Upper lobe of left lung (tissue), 6 donors: ENCODE results near the gene SLC35F3. TPM values are rescaled to one million over a fixed set of nuclear protein-coding genes. Genes with fewer than 3 reads are reported as not detected.

Experiments
- ATAC-seq, 2 donors: fragments of 200-7000 bp; cut with Tn5 transposase; one replicate each; pipeline ENCODE4 v1.9.1; 2022; ENCODE audit warnings: mild to moderate bottlenecking in 2 of 2, moderate library complexity in 2 of 2; ENCODE audit not compliant: low FRiP score in 2 of 2
- DNase-seq, 2 donors: peaks; one replicate each; pipeline ENCODE4 v3.0.0-alpha.2; 2019 to 2020
- H3K27ac ChIP-seq, 4 donors: fragments of 200-600 bp; sonication (generic); one replicate each; pipeline ENCODE4 v1.5.1; 2016 to 2019
- H3K27me3 ChIP-seq, 4 donors: fragments of 200-600 bp; sonication (generic); one replicate each; pipeline ENCODE4 v1.5.1; 2017 to 2019
- H3K36me3 ChIP-seq, 4 donors: fragments of 200-600 bp; sonication (generic); one replicate each; pipeline ENCODE4 v1.5.1; 2016 to 2019
- H3K4me1 ChIP-seq, 4 donors: fragments of 200-600 bp; sonication (generic); one replicate each; pipeline ENCODE4 v1.5.1; 2018 to 2019
- H3K4me3 ChIP-seq, 4 donors: fragments of 200-600 bp; sonication (generic); one replicate each; pipeline ENCODE4 v1.5.1; 2017 to 2019; ENCODE audit warnings: mild to moderate bottlenecking in 2 of 4, moderate library complexity in 1 of 4
- H3K9me3 ChIP-seq, 4 donors: fragments of 200-600 bp; sonication (generic); one replicate each; pipeline ENCODE4 v1.5.1; 2018 to 2019
- CTCF ChIP-seq, 6 experiments: fragments of 450-650 bp in 4 of 6; fragments of 200-600 bp in 2 of 6; sonication (generic) in 2 of 6; IDR thresholded peaks; one replicate each; pipeline ENCODE4 v1.5.1; 2016 to 2019; ENCODE audit warnings: antibody characterized with exemption in 6 of 6
- EP300 ChIP-seq, 4 donors: sonication (generic); formaldehyde crosslinking; IDR thresholded peaks; one replicate each; pipeline ENCODE4 v1.5.1; 2017; ENCODE audit warnings: antibody characterized with exemption in 4 of 4, control low read depth in 2 of 4
- POLR2A ChIP-seq, 4 donors: fragments of 450-650 bp; IDR thresholded peaks; one replicate each; pipeline ENCODE4 v1.5.1; 2016 to 2017; ENCODE audit warnings: antibody characterized with exemption in 4 of 4, mild to moderate bottlenecking in 2 of 4
- POLR2AphosphoS5 ChIP-seq, 2 donors: sonication (generic); formaldehyde crosslinking; IDR thresholded peaks; one replicate each; pipeline ENCODE4 v1.5.1; 2017; ENCODE audit warnings: antibody characterized with exemption in 2 of 2
- WGBS, 2 donors: methylation state at CpG; one replicate each; pipeline ENCODE4 v1.1.5; 2017 to 2018; 5-methylcytosine and 5-hydroxymethylcytosine counted together
- total RNA-seq, 6 donors: library from RNA; depleted of rRNA in 4 of 6; stranded (reverse); fragments of >200 nt in 4 of 6; gene quantifications; one replicate each; pipeline versions ENCODE4 v1.1.0 to v1.2.1, GENCODE V29; 2016 to 2021
- donor health status: DM: no; HTN: no; CAD: no; lungs with moderate emphysema.
- donor health status: DM: no; HTN: yes; CAD: no; lungs with severe emphysema.

Gene SLC35F3
- total RNA-seq, 6 donors from 2014 or later: 0.30 to 1.7 (median 0.40) TPM; not detected in 1

- H3K36me3 ChIP-seq: no peaks in the 10 kb centered on the region
- DNase-seq (no peak), ATAC-seq (no peak)
- TF ChIP-seq POLR2AphosphoS5 (IDR thresholded peaks at IDR 0.05) (no peak), EP300 (IDR thresholded peaks at IDR 0.05) (no peak), POLR2A (IDR thresholded peaks at IDR 0.05) (no peak), CTCF (IDR thresholded peaks at IDR 0.05) (no peak)
- 83 to 95% methylated on average over 2 of the region's 2 CpGs for WGBS, 2 donors
- no peaks in the 10 kb centered on the region for H3K4me1 ChIP-seq
- H3K27ac ChIP-seq: no peak overlapping the region
- no peaks in the 10 kb centered on the region for H3K27me3 ChIP-seq
- no peak overlapping the region for H3K4me3 ChIP-seq
- H3K9me3 ChIP-seq: no peaks in the 10 kb centered on the region
These were observed 236.5 kb downstream of the SLC35F3 start for GRCh38 chr1:234141006-234141405.

GRCh38 chr1:234143681-234144080, 239.2 kb downstream of the SLC35F3 start:
- no peaks in the 10 kb centered on the region for H3K36me3 ChIP-seq
- no peaks in the 10 kb centered on the region for H3K4me1 ChIP-seq
- ATAC-seq: no peak
- DNase-seq: no peak
- TF ChIP-seq POLR2A (IDR thresholded peaks at IDR 0.05): no peak
- no peak for TF ChIP-seq CTCF (IDR thresholded peaks at IDR 0.05)
- no peak for TF ChIP-seq EP300 (IDR thresholded peaks at IDR 0.05)
- TF ChIP-seq POLR2AphosphoS5 (IDR thresholded peaks at IDR 0.05): no peak
- H3K4me3 ChIP-seq: no peak overlapping the region
- H3K27ac ChIP-seq: no peak overlapping the region
- WGBS, 2 donors: 68 to 77% methylated on average over 2 of the region's 2 CpGs
- no peaks in the 10 kb centered on the region for H3K9me3 ChIP-seq
- H3K27me3 ChIP-seq: no peaks in the 10 kb centered on the region

- no peak for ATAC-seq
- Histone ChIP-seq H3K36me3 (no peaks in the 10 kb centered on the region), H3K27ac (no peak overlapping the region), H3K27me3 (no peaks in the 10 kb centered on the region), H3K9me3 (no peaks in the 10 kb centered on the region), H3K4me3 (no peak overlapping the region), H3K4me1 (no peaks in the 10 kb centered on the region)
- TF ChIP-seq POLR2A (IDR thresholded peaks at IDR 0.05): no peak
- TF ChIP-seq POLR2AphosphoS5 (IDR thresholded peaks at IDR 0.05): no peak
- TF ChIP-seq CTCF (IDR thresholded peaks at IDR 0.05): no peak
- TF ChIP-seq EP300 (IDR thresholded peaks at IDR 0.05): no peak
- DNase-seq: no peak
- WGBS, 2 donors: 61 to 72% methylated on average over 4 of the region's 4 CpGs
These were observed 240.4 kb downstream of the SLC35F3 start for GRCh38 chr1:234144901-234145300.

GRCh38 chr1:234148350-234148749, 243.9 kb downstream of the SLC35F3 start:
- Histone ChIP-seq H3K36me3 (no peaks in the 10 kb centered on the region), H3K4me1 (no peaks in the 10 kb centered on the region), H3K9me3 (no peaks in the 10 kb centered on the region), H3K27ac (no peak overlapping the region), H3K27me3 (no peaks in the 10 kb centered on the region), H3K4me3 (no peak overlapping the region)
- TF ChIP-seq POLR2A (IDR thresholded peaks at IDR 0.05) (no peak), POLR2AphosphoS5 (IDR thresholded peaks at IDR 0.05) (no peak)
- WGBS, 2 donors: 70 to 76% methylated on average over 3 of the region's 3 CpGs
- ATAC-seq (no peak), DNase-seq (no peak)

- 78 to 86% methylated on average over 1 of the region's 1 CpG for WGBS, 2 donors
- no peak for ATAC-seq
- H3K27ac ChIP-seq: no peak overlapping the region
- no peaks in the 10 kb centered on the region for H3K4me1 ChIP-seq
- H3K9me3 ChIP-seq: no peaks in the 10 kb centered on the region
- no peaks in the 10 kb centered on the region for H3K27me3 ChIP-seq
- H3K4me3 ChIP-seq: no peak overlapping the region
- TF ChIP-seq POLR2A (IDR thresholded peaks at IDR 0.05): no peak
- TF ChIP-seq EP300 (IDR thresholded peaks at IDR 0.05): no peak
- TF ChIP-seq POLR2AphosphoS5 (IDR thresholded peaks at IDR 0.05): no peak
- no peak for TF ChIP-seq CTCF (IDR thresholded peaks at IDR 0.05)
- no peak for DNase-seq
- no peaks in the 10 kb centered on the region for H3K36me3 ChIP-seq
These were observed 244.3 kb downstream of the SLC35F3 start for GRCh38 chr1:234148816-234149215.
